HG03378 (cell line): ENCODE results near the gene MOG.
"Not testable (repeated sequence)": the region's sequence is repeated elsewhere in the genome, so short reads cannot be mapped to it uniquely, and the experiment has no call there.

Source experiments
- ATAC-seq: cut with Tn5 transposase; IDR thresholded peaks from one replicate; pipeline ENCODE4 v1.9.1; 2021; ENCODE audit warnings: mild to moderate bottlenecking, moderate library complexity; ENCODE audit not compliant: unreplicated experiment

MOG gene

GRCh38 chr6:29637247-29637646, 19.6 kb upstream of the MOG start:
- ATAC-seq, result no peak

GRCh38 chr6:29641430-29642148, 15.3 kb upstream of the MOG start:
- ATAC-seq, result no peak

DNA sequence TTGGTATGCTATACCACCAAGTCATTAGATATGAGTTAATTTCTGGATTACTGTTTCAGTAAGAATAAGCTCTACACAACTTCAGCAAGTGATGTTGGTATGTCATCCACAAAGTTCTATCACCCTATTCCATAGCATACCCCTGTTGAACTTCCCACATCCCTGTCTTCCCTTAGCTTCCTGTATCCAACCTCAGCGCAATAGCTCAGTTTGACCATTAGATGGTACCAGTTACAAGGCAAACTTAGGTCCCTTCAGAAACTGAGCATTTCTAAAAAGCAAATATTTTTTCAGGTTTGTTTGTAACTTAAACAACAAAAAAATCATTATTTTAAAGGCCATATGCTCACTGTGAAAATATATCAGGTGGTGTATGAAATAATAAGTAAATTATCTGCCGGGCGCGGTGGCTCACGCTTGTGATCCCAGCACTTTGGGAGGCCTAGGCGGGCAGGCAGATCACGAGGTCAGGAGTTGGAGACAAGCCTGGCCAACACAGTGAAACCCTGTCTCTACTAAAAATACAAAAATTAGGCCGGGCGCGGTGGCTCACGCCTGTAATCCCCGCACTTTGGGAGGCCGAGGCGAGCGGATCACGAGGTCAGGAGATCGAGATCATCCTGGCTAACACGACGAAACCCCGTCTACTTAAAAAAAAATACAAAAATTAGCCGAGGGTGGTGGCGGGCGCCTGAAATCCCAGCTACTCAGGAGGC, 8.8 kb upstream of the MOG start:
- ATAC-seq, result no peak

- ATAC-seq, result peak; percentile 95
These were observed 6.9 kb upstream of the MOG start for GRCh38 chr6:29649701-29650673.

DNA sequence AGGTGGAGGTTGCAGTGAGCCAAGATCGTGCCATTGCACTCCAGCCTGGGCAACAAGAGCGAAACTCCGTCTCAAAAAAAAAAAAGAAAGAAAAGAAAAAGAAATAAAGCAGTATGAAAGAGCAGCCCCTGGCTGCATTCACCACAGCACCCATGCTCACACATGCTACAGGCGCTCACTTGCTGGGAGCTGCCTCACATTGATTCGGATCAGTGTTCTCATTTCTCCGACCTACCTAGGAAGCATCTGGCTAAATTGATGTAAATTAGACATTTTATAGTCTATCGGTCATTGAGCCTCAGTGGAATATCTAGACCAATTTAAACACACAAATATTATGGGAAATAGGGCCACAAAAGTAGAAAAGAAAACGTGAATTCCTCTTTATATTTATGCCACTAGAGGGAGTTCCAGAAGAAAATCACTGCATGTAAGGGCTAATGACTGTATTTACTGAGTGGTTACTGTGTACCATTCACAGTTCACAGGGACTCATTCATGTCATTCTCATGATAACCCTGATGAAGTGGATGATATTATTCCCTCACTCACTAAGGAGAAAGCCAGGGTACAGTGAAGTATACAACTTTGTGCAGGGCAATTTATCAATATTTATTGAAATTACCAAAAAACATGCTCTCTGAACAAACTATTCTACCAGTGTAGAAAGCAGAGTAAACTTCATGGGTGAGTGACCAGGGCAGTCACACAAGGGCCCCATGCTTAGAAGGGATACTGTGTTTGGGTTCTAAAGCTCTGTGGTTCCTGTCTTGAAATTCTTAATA, 5.3 kb upstream of the MOG start:
- no peak for ATAC-seq

- ATAC-seq, result no peak
These were observed 4.7 kb upstream of the MOG start for GRCh38 chr6:29652198-29652584.

DNA sequence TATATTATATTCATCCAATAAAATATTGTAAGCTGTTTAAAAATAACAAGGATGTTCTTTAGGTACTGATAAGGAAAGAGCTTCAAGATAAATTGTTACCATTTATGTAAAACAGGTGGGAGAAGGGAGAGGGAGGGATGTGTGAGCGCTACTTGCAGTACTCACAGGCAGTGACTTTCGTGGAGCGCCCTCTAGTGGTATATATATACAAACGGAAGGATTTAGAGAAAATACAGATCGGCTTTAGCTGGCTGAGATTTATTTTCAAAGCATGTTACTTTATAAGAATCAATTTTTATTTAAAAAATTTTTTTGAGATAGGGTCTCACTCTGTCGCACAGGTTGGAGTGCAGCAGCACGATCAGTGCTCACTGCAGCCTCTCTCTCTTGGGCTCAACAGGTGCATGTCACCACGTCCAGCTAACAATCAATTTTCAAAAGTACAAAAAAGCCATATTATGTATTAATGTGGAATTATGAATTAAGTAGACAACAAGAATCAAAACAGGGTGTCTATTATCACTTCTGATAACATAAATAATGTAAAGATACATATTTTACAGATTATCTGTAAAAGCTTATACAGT, 3.3 kb upstream of the MOG start:
- no peak for ATAC-seq

DNA sequence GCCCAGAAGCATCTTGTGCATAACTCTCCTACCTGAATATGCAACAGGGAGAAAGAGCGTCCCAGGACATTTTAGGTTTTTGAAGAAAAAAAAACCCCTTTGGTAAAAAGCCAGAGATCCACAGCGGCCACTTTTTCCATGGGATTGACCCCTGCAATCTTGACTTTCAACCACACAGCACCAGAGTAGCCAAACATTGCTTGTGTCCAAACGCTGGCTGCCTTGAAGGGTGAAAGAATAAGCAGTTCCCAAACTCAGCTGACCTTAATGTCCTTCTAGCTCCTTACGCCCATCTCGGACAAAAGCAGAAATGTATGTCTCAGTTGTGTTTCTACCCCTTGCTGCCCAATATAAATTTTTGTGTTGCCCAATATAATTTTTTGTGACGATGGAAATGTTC, 1.2 kb upstream of the MOG start:
- no peak for ATAC-seq

DNA sequence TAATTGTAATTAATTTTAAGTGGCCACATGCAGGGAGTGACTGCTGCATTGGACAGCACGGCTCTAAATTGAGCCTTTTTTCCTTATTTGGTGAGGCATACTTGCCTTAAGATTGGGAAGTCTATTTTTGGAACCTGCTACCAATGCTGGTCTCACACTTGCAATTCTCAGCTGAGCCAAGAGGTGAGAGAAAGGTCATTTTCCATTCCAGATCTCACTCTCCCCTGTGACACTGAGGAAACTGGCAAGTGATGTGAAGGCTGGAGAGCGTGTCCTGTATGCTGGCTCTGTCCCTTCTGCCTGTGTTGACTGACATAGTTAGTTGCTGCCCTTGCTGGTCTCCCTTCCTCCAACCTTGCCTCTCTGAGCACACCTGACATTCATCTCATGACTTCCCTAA, 735 bp upstream of the MOG start:
- ATAC-seq, result no peak

- no peak for ATAC-seq
These were observed 4.2 kb downstream of the MOG start for GRCh38 chr6:29661071-29661470.

DNA sequence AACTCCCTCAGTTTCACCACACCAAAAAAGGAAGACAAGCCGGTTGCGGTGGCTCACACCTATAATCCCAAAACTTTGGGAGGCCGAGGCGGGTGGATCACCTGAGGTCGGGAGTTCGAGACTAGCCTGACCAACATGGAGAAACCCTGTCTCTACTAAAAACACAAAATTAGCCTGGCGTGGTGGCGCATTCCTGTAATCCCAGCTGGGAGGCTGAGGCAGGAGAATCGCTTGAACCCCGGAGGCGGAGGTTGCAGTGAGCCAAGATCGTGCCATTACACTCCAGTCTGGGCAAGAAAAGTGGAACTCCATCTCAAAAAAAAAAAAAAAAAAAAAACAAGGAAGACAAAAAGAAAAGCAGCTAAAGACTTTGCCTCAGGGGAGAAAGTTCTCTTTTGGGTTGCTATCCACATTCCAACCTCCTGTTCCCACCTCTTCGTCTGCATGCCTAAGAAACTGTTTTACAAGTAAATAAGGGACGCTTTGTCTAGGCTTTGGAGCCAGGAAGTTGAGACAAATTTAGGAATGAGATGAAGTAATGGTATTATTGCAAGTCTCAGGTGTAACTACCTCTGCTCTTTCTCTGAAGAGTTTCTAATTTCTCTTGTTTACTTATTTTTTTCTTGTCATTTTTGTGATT, 4.7 kb downstream of the MOG start:
- not testable (repeated sequence) for ATAC-seq

DNA sequence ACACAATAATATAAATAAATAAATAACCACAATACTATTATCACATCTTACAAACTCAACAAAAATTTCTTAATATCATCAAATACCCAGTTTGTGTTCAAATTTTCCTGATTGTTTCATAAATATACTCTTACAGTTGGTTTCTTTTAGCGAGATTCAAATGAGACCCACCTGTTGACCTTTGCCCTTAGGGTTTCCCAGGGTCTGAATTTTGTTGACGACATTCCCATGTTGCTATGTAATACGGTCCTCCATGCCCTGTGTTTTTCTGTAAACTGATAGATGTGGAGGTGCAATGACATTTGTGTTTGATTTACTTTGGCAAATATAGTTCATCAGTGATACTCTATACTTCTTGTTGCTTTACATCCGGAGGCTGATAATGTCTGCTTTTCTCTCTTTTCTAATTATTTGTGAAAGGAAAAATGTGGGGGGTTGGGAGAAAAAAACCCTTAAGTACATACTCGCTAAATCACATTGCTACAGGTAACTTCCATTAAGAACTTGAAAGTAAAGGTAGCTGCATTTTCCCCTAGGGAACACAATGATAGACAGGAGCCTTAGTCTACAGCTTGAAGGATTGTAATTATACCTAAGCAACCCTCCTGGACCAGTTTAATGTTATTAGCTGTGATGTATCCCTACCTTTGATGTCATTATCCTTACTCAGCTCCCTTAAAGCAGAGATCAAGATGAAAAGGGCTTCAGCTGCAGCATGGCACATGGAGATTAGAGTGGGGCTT, 6.6 kb downstream of the MOG start:
- no peak for ATAC-seq

GRCh38 chr6:29665942-29666825, 9.3 kb downstream of the MOG start:
- no peak for ATAC-seq

- ATAC-seq, result no peak
These were observed 9.9 kb downstream of the MOG start for GRCh38 chr6:29666826-29667130.

- ATAC-seq, result no peak
These were observed 10.3 kb downstream of the MOG start for GRCh38 chr6:29667158-29667557.

DNA sequence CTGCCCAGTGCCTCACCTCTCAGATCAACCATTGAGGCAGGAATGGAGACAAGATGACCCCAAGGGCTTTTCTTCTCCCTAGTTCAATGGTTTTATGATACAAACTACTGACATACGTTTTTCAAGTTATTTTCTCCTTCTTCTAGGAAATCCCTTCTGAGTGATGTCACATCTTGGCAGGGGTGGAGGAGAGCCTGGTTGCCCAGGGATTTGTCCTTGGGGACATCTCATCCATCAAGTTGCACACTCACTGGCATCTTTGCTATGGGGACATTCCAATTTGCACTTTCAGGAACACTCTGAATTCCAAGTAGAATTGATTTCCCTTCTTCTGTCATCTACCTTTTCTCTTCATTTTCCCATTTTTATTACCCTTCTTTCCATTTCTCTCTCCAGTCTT, 14.1 kb downstream of the MOG start:
- no peak for ATAC-seq

DNA sequence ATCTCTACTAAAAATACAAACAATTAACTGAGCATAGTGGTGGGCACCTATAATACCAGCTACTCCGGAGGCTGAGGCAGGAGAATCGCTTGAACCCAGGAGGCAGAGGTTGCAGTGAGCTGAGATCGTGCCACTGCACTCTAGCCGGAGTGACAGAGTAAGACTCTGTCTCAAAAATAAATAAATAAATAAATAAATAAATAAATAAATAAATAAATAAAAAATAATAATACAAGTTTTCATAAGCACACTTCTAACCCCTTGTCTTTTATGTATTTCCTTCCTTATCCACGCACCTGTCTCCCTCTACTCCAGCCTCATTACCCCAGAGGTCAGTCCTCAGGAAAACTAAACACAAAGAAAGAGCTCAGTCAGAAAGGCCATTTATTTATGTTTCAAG, 15.2 kb downstream of the MOG start:
- ATAC-seq, result not testable (repeated sequence)

- ATAC-seq, result no peak
These were observed 16.3 kb downstream of the MOG start for GRCh38 chr6:29673161-29673560.
